ENCODE data around the gene DAO. TPM values are rescaled to one million over a fixed set of nuclear protein-coding genes. Genes with fewer than 3 reads are reported as not detected.
"Not testable (repeated sequence)": the region's sequence is repeated elsewhere in the genome, so short reads cannot be mapped to it uniquely, and the experiment has no call there.

The DAO gene
- total RNA-seq, 2 donors from 2014 or later: not detected

- peaks cover 56 to 60% of the 10 kb centered on the region in 2 donors for H3K4me1 Mint-ChIP-seq (ENCODE audit: low read depth in 2 of 2)
Observed at GRCh38 chr12:108840605-108841332, 39.1 kb upstream of the DAO start.

GRCh38 chr12:108841825-108842224, 38.1 kb upstream of the DAO start:
- ATAC-seq; H3K27me3 Mint-ChIP-seq; H3K4me3 Mint-ChIP-seq; H3K36me3 Mint-ChIP-seq; DNase-seq (ENCODE audit: low spot score); H3K9me3 Mint-ChIP-seq: not testable (repeated sequence)
- Mint-ChIP-seq H3K27ac (peak overlapping the region; percentile 99 to 100), H3K4me1 (ENCODE audit: low read depth in 2 of 2) (peaks cover 56 to 57% of the 10 kb centered on the region in 2 donors)

More at GRCh38 chr12:108840605-108841332, 39.1 kb upstream of the DAO start:
- Mint-ChIP-seq H3K27ac (peak overlapping the region; percentile 99 to 100), H3K27me3 (no peaks in the 10 kb centered on the region), H3K36me3 (peaks cover 2% of the 10 kb centered on the region), H3K4me3 (peak overlapping the region; percentile 56), H3K9me3 (no peaks in the 10 kb centered on the region)
- DNase-seq (ENCODE audit: low spot score) (no peak), ATAC-seq (no peak)

- DNase-seq (ENCODE audit: low spot score) (no peak), ATAC-seq (no peak)
- H3K27me3 Mint-ChIP-seq: no peaks in the 10 kb centered on the region
- H3K4me1 Mint-ChIP-seq (ENCODE audit: low read depth in 2 of 2): peaks cover 52 to 57% of the 10 kb centered on the region in 2 donors
- no peak overlapping the region for H3K4me3 Mint-ChIP-seq
- H3K27ac Mint-ChIP-seq: peak overlapping the region; percentile 99 to 100
- no peaks in the 10 kb centered on the region for H3K9me3 Mint-ChIP-seq
- H3K36me3 Mint-ChIP-seq: peaks cover 4% of the 10 kb centered on the region
Observed at GRCh38 chr12:108842361-108842760, 37.5 kb upstream of the DAO start.

- Mint-ChIP-seq H3K36me3 (peaks cover 10% of the 10 kb centered on the region), H3K27me3 (no peaks in the 10 kb centered on the region), H3K4me3 (no peak overlapping the region), H3K27ac (peak overlapping the region; percentile 99 to 100), H3K9me3 (no peaks in the 10 kb centered on the region), H3K4me1 (ENCODE audit: low read depth in 2 of 2) (peaks cover 44 to 62% of the 10 kb centered on the region in 2 donors)
- DNase-seq (ENCODE audit: low spot score): no peak
- no peak for ATAC-seq
Observed at GRCh38 chr12:108843187-108843586, 36.7 kb upstream of the DAO start.

- Mint-ChIP-seq H3K27me3 (no peaks in the 10 kb centered on the region), H3K36me3 (peaks cover 13% of the 10 kb centered on the region), H3K4me3 (no peak overlapping the region), H3K27ac (peak overlapping the region in 1 of 2 donors; percentile 56), H3K4me1 (ENCODE audit: low read depth in 2 of 2) (peaks cover 20 to 43% of the 10 kb centered on the region in 2 donors), H3K9me3 (no peaks in the 10 kb centered on the region)
- no peak for DNase-seq (ENCODE audit: low spot score)
- no peak for ATAC-seq
Observed at GRCh38 chr12:108845696-108846095, 34.2 kb upstream of the DAO start.

GRCh38 chr12:108846290-108846701, 33.6 kb upstream of the DAO start:
- H3K9me3 Mint-ChIP-seq: no peaks in the 10 kb centered on the region
- ATAC-seq (no peak), DNase-seq (ENCODE audit: low spot score) (no peak)
- peak overlapping the region in 1 of 2 donors; percentile 56 for H3K27ac Mint-ChIP-seq
- H3K4me3 Mint-ChIP-seq: no peak overlapping the region
- H3K36me3 Mint-ChIP-seq: peaks cover 13% of the 10 kb centered on the region
- H3K4me1 Mint-ChIP-seq (ENCODE audit: low read depth in 2 of 2): peaks cover 18 to 38% of the 10 kb centered on the region in 2 donors
- no peaks in the 10 kb centered on the region for H3K27me3 Mint-ChIP-seq

- Mint-ChIP-seq H3K4me3 (no peak overlapping the region), H3K4me1 (ENCODE audit: low read depth in 2 of 2) (peaks cover 18 to 32% of the 10 kb centered on the region in 2 donors), H3K27ac (peak overlapping the region in 1 of 2 donors; percentile 56), H3K27me3 (no peaks in the 10 kb centered on the region), H3K36me3 (peaks cover 18% of the 10 kb centered on the region), H3K9me3 (no peaks in the 10 kb centered on the region)
- no peak for DNase-seq (ENCODE audit: low spot score)
- no peak for ATAC-seq
Observed at GRCh38 chr12:108847705-108848104, 32.2 kb upstream of the DAO start.

GRCh38 chr12:108849660-108850059, 30.2 kb upstream of the DAO start:
- Mint-ChIP-seq H3K9me3 (no peaks in the 10 kb centered on the region), H3K4me3 (no peak overlapping the region), H3K36me3 (peaks cover 18% of the 10 kb centered on the region), H3K27me3 (no peaks in the 10 kb centered on the region), H3K27ac (peak overlapping the region in 1 of 2 donors; percentile 61), H3K4me1 (ENCODE audit: low read depth in 2 of 2) (peaks cover 34 to 38% of the 10 kb centered on the region in 2 donors)
- ATAC-seq (no peak), DNase-seq (ENCODE audit: low spot score) (no peak)

GRCh38 chr12:108850854-108851573, 28.9 kb upstream of the DAO start:
- H3K4me3 Mint-ChIP-seq: no peak overlapping the region
- no peak for DNase-seq (ENCODE audit: low spot score)
- H3K27me3 Mint-ChIP-seq: no peaks in the 10 kb centered on the region
- peaks cover 37 to 45% of the 10 kb centered on the region in 2 donors for H3K4me1 Mint-ChIP-seq (ENCODE audit: low read depth in 2 of 2)
- H3K9me3 Mint-ChIP-seq: no peaks in the 10 kb centered on the region
- ATAC-seq: no peak
- H3K27ac Mint-ChIP-seq: peak overlapping the region; percentile 43 to 71
- peaks cover 14% of the 10 kb centered on the region for H3K36me3 Mint-ChIP-seq

GRCh38 chr12:108852674-108853309, 27.1 kb upstream of the DAO start:
- Mint-ChIP-seq H3K27me3 (no peaks in the 10 kb centered on the region), H3K9me3 (no peaks in the 10 kb centered on the region), H3K4me3 (peak overlapping the region; percentile 99), H3K36me3 (peaks cover 12% of the 10 kb centered on the region), H3K4me1 (ENCODE audit: low read depth in 2 of 2) (peaks cover 37 to 49% of the 10 kb centered on the region in 2 donors), H3K27ac (peak overlapping the region; percentile 84 to 92)
- no peak for ATAC-seq
- no peak for DNase-seq (ENCODE audit: low spot score)

GRCh38 chr12:108853426-108853825, 26.5 kb upstream of the DAO start:
- Mint-ChIP-seq H3K4me3 (peak overlapping the region; percentile 99), H3K36me3 (peaks cover 6% of the 10 kb centered on the region), H3K9me3 (no peaks in the 10 kb centered on the region), H3K27ac (peak overlapping the region; percentile 84 to 92), H3K27me3 (no peaks in the 10 kb centered on the region), H3K4me1 (ENCODE audit: low read depth in 2 of 2) (peaks cover 38 to 54% of the 10 kb centered on the region in 2 donors)
- DNase-seq (ENCODE audit: low spot score) (no peak), ATAC-seq (no peak)

GRCh38 chr12:108853981-108854446, 25.9 kb upstream of the DAO start:
- DNase-seq (ENCODE audit: low spot score) (no peak), ATAC-seq (no peak)
- Mint-ChIP-seq H3K27ac (peak overlapping the region; percentile 84 to 92), H3K4me1 (ENCODE audit: low read depth in 2 of 2) (peaks cover 43 to 56% of the 10 kb centered on the region in 2 donors), H3K9me3 (no peaks in the 10 kb centered on the region), H3K4me3 (peak overlapping the region; percentile 99), H3K36me3 (peaks cover 5% of the 10 kb centered on the region), H3K27me3 (no peaks in the 10 kb centered on the region)

- H3K27ac Mint-ChIP-seq: peak overlapping the region; percentile 84 to 92
- DNase-seq (ENCODE audit: low spot score): no peak
- H3K9me3 Mint-ChIP-seq: no peaks in the 10 kb centered on the region
- peak in 1 of 2 donors; percentile 14 for ATAC-seq
- peaks cover 5% of the 10 kb centered on the region for H3K36me3 Mint-ChIP-seq
- H3K4me1 Mint-ChIP-seq (ENCODE audit: low read depth in 2 of 2): peaks cover 45 to 61% of the 10 kb centered on the region in 2 donors
- peak overlapping the region; percentile 99 for H3K4me3 Mint-ChIP-seq
- no peaks in the 10 kb centered on the region for H3K27me3 Mint-ChIP-seq
Observed at GRCh38 chr12:108854451-108855283, 25.2 kb upstream of the DAO start.

All from natural killer cell treated with Interleukin-12 subunit alpha and Interleukin-12 subunit beta and Interleukin-15 and Interleukin-18, amount 100 ng/mL, for 72 hours (primary cell).